Glutamatergic neuron (in vitro differentiated cells): ENCODE measurements around the gene PRR7. TPM values are rescaled to one million over a fixed set of nuclear protein-coding genes. Genes with fewer than 3 reads are reported as not detected.
A peak's percentile ranks its signal among the peaks of the same experiment; 100 is the strongest.

Experiments used
- DNase-seq: peaks from one replicate; pipeline ENCODE4 v3.0.0; 2022
- H3K27ac Mint-ChIP-seq: one replicate; pipeline ENCODE4 v1.8.0; 2020; ENCODE audit warnings: mild to moderate bottlenecking, mixed read lengths, inconsistent platforms; ENCODE audit not compliant: unreplicated experiment
- H3K27me3 Mint-ChIP-seq: one replicate; pipeline ENCODE4 v1.8.0; 2020; ENCODE audit warnings: mild to moderate bottlenecking, moderate library complexity, mixed read lengths, inconsistent platforms; ENCODE audit not compliant: unreplicated experiment
- H3K36me3 Mint-ChIP-seq: one replicate; pipeline ENCODE4 v1.8.0; 2020; ENCODE audit warnings: mild to moderate bottlenecking, mixed read lengths, inconsistent platforms; ENCODE audit not compliant: unreplicated experiment
- H3K4me1 Mint-ChIP-seq: one replicate; pipeline ENCODE4 v1.8.0; 2020; ENCODE audit warnings: mild to moderate bottlenecking, low read depth, mixed read lengths, inconsistent platforms; ENCODE audit not compliant: unreplicated experiment
- H3K4me3 Mint-ChIP-seq: one replicate; pipeline ENCODE4 v1.8.0; 2020; ENCODE audit warnings: mild to moderate bottlenecking, mixed read lengths, inconsistent platforms; ENCODE audit not compliant: unreplicated experiment
- H3K9me3 Mint-ChIP-seq: one replicate; pipeline ENCODE4 v1.8.0; 2020; ENCODE audit warnings: mild to moderate bottlenecking, moderate library complexity, mixed read lengths, inconsistent platforms; ENCODE audit not compliant: unreplicated experiment
- CTCF ChIP-seq: fragments of 200-600 bp; sonication (generic); IDR thresholded peaks from one replicate; pipeline ENCODE4 v1.5.0; 2021; ENCODE audit not compliant: partially characterized antibody, unreplicated experiment
- total RNA-seq: library from RNA; stranded (reverse); fragmentation: NEBNext Ultra II Directional; extraction: Animal tissue kit (Norgen Biotek cat#: 25700); gene quantifications from one replicate; pipeline ENCODE4 v1.2.1, GENCODE V29; 2021; ENCODE audit not compliant: unreplicated experiment

Gene PRR7
- total RNA-seq, 1 donor from 2014 or later, result 4.1 TPM

GRCh38 chr5:177491983-177492746 is 45.6 kb downstream of the PRR7 start:
- Mint-ChIP-seq H3K36me3 (no peaks in the 10 kb centered on the region), H3K4me1 (peaks cover 16% of the 10 kb centered on the region), H3K27me3 (peaks cover 7% of the 10 kb centered on the region), H3K9me3 (peaks cover 8% of the 10 kb centered on the region), H3K4me3 (peak overlapping the region; percentile 10), H3K27ac (peak overlapping the region; percentile 45)
- no peak for TF ChIP-seq CTCF
- no peak for DNase-seq

- Mint-ChIP-seq H3K27ac (peak overlapping the region; percentile 45), H3K27me3 (peaks cover 7% of the 10 kb centered on the region), H3K4me3 (peak overlapping the region; percentile 10), H3K36me3 (no peaks in the 10 kb centered on the region), H3K4me1 (peaks cover 15% of the 10 kb centered on the region), H3K9me3 (peaks cover 8% of the 10 kb centered on the region)
- DNase-seq, result no peak
- no peak for TF ChIP-seq CTCF
These were observed 46.2 kb downstream of the PRR7 start for GRCh38 chr5:177492841-177493240.

- no peak for DNase-seq
- H3K9me3 Mint-ChIP-seq, result peaks cover 9% of the 10 kb centered on the region
- peaks cover 20% of the 10 kb centered on the region for H3K4me1 Mint-ChIP-seq
- peak overlapping the region; percentile 56 for H3K4me3 Mint-ChIP-seq
- no peak overlapping the region for H3K27ac Mint-ChIP-seq
- no peaks in the 10 kb centered on the region for H3K36me3 Mint-ChIP-seq
- no peak for TF ChIP-seq CTCF
- H3K27me3 Mint-ChIP-seq, result peaks cover 10% of the 10 kb centered on the region
These were observed 47.3 kb downstream of the PRR7 start for GRCh38 chr5:177493795-177494345.

DNA sequence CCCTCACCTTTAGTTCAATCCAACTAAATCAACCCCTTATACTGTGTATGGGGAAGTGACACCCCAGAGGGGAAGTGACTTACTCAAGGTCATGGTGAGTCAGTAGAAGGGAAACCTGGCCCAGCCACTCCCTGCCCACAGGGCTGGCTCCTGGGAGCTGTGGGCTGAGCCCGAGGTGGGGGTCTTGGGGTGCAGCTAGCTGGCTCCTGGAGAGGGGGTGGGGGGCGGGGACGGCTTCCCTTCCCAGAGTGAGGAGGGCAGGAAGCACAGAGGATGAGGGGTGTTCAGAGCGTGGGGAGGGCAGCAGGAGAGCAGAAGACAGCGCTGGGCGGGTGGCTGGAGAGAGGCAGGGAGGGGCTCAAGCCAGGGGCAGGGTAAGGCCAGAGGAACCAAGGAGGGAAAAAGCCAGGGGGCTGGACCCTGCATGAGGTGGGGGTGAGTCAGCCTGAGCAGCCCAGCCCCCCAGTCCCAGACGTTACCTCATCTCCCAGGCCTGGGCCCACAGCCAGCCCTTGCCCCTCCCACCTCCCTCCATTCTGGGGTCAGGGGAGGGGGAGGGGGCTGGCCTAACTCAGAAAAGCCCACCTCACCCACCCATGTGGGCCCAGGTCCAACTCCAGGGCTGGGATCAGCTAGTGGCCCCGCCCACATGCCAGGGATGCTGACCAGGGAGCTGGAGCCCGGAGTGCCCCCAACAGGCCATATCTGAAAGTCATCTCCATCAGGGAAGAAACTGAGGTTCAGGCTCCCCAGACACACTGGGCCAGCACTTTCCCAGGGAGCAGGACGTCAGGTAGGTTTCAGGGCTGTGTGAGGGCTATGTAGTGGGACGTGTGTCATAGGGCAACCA is 48.0 kb downstream of the PRR7 start:
- Mint-ChIP-seq H3K4me1 (peaks cover 23% of the 10 kb centered on the region), H3K27ac (no peak overlapping the region), H3K36me3 (no peaks in the 10 kb centered on the region), H3K27me3 (peaks cover 14% of the 10 kb centered on the region), H3K4me3 (peak overlapping the region; percentile 56), H3K9me3 (peaks cover 11% of the 10 kb centered on the region)
- no peak for TF ChIP-seq CTCF
- DNase-seq, result no peak
